Measurements from ENCODE around the gene NCOA3. TPM values are rescaled to one million over a fixed set of nuclear protein-coding genes. Genes with fewer than 3 reads are reported as not detected.

The NCOA3 gene
- total RNA-seq, 1 experiment from 2014 or later, result 60.3 TPM

- Mint-ChIP-seq H3K4me1 (ENCODE audit: low read depth, unreplicated experiment) (peaks cover 34% of the 10 kb centered on the region), H3K9me3 (ENCODE audit: low read depth, unreplicated experiment) (no peaks in the 10 kb centered on the region), H3K27me3 (ENCODE audit: unreplicated experiment) (no peaks in the 10 kb centered on the region), H3K36me3 (ENCODE audit: insufficient read depth, unreplicated experiment) (no peaks in the 10 kb centered on the region), H3K27ac (ENCODE audit: unreplicated experiment) (peak overlapping the region; percentile 72), H3K4me3 (ENCODE audit: low read depth, unreplicated experiment) (no peak overlapping the region)
- CTCF ChIA-PET, result interaction anchor here (0.6 to 1.9 kb wide), 9 partner anchors 9 to 149 kb away, joined by 3 to 10 read pairs (median 4); no protein-coding TSS in a partner anchor
- intact Hi-C loops (cut with micrococcal nuclease; ENCODE audit: unreplicated experiment), result no loop called here
- DNase-seq, result no peak
- no peak for TF ChIP-seq CTCF (IDR thresholded peaks at IDR 0.05; ENCODE audit: unreplicated experiment)
- BruUV-seq (replicated peaks), result no TSS peak
Measured at GRCh38 chr20:47610945-47611250, 109.2 kb downstream of the NCOA3 start.

- Mint-ChIP-seq H3K36me3 (ENCODE audit: insufficient read depth, unreplicated experiment) (no peaks in the 10 kb centered on the region), H3K4me1 (ENCODE audit: low read depth, unreplicated experiment) (peaks cover 33% of the 10 kb centered on the region), H3K27ac (ENCODE audit: unreplicated experiment) (no peak overlapping the region), H3K27me3 (ENCODE audit: unreplicated experiment) (no peaks in the 10 kb centered on the region), H3K9me3 (ENCODE audit: low read depth, unreplicated experiment) (no peaks in the 10 kb centered on the region), H3K4me3 (ENCODE audit: low read depth, unreplicated experiment) (no peak overlapping the region)
- TF ChIP-seq CTCF (IDR thresholded peaks at IDR 0.05; ENCODE audit: unreplicated experiment), result no peak
- intact Hi-C loops (cut with micrococcal nuclease; ENCODE audit: unreplicated experiment), result no loop called here
- CTCF ChIA-PET, result interaction anchor here (1.4 kb wide), 1 partner anchor 13 kb away, joined by 4 read pairs; no protein-coding TSS in a partner anchor
- no TSS peak for BruUV-seq (replicated peaks)
- no peak for DNase-seq
Measured at GRCh38 chr20:47611785-47612184, 110.1 kb downstream of the NCOA3 start.

GRCh38 chr20:47612670-47613069, 111.0 kb downstream of the NCOA3 start:
- Mint-ChIP-seq H3K4me1 (ENCODE audit: low read depth, unreplicated experiment) (peaks cover 26% of the 10 kb centered on the region), H3K27me3 (ENCODE audit: unreplicated experiment) (no peaks in the 10 kb centered on the region), H3K4me3 (ENCODE audit: low read depth, unreplicated experiment) (no peak overlapping the region), H3K27ac (ENCODE audit: unreplicated experiment) (no peak overlapping the region), H3K36me3 (ENCODE audit: insufficient read depth, unreplicated experiment) (no peaks in the 10 kb centered on the region), H3K9me3 (ENCODE audit: low read depth, unreplicated experiment) (no peaks in the 10 kb centered on the region)
- TF ChIP-seq CTCF (IDR thresholded peaks at IDR 0.05; ENCODE audit: unreplicated experiment), result no peak
- no TSS peak for BruUV-seq (replicated peaks)
- no peak for DNase-seq
- intact Hi-C loops (cut with micrococcal nuclease; ENCODE audit: unreplicated experiment), result no loop called here
- CTCF ChIA-PET, result no interaction called here

- Mint-ChIP-seq H3K9me3 (ENCODE audit: low read depth, unreplicated experiment) (no peaks in the 10 kb centered on the region), H3K27me3 (ENCODE audit: unreplicated experiment) (no peaks in the 10 kb centered on the region), H3K27ac (ENCODE audit: unreplicated experiment) (peak overlapping the region; percentile 17), H3K36me3 (ENCODE audit: insufficient read depth, unreplicated experiment) (no peaks in the 10 kb centered on the region), H3K4me1 (ENCODE audit: low read depth, unreplicated experiment) (peaks cover 24% of the 10 kb centered on the region), H3K4me3 (ENCODE audit: low read depth, unreplicated experiment) (no peak overlapping the region)
- BruUV-seq (replicated peaks), result no TSS peak
- intact Hi-C loops (cut with micrococcal nuclease; ENCODE audit: unreplicated experiment), result no loop called here
- TF ChIP-seq CTCF (IDR thresholded peaks at IDR 0.05; ENCODE audit: unreplicated experiment), result no peak
- DNase-seq, result no peak
- CTCF ChIA-PET, result interaction anchor here (1.1 to 1.3 kb wide), 3 partner anchors 20 to 410 kb away, joined by 3 to 5 read pairs (median 3); no protein-coding TSS in a partner anchor
Measured at GRCh38 chr20:47614703-47615309, 113.1 kb downstream of the NCOA3 start.
